Small intestine (tissue), 7 donors: ENCODE measurements around the gene AMBRA1. TPM values are rescaled to one million over a fixed set of nuclear protein-coding genes. Genes with fewer than 3 reads are reported as not detected.
A peak's percentile ranks its signal among the peaks of the same experiment; 100 is the strongest.
"Not testable (repeated sequence)": the region's sequence is repeated elsewhere in the genome, so short reads cannot be mapped to it uniquely, and the experiment has no call there.

Experiments
- DNase-seq, 2 donors: peaks; one replicate each; pipeline versions ENCODE4 v3.0.0 to v3.0.0-alpha.2; 2013
- FAIRE-seq: peaks from 2 replicates; lab custom pipeline; 2012; peaks lifted over from hg19 to GRCh38; lab: Jason Lieb, UNC
- H3K27ac ChIP-seq, 3 donors: one replicate each; pipeline ENCODE4 v1.5.1; 2013; ENCODE audit warnings: low read length in 2 of 3, mild to moderate bottlenecking in 2 of 3, control low read depth in 1 of 3, inconsistent platforms in 1 of 3, low read depth in 1 of 3, moderate library complexity in 1 of 3
- H3K27me3 ChIP-seq, 3 donors: one replicate each; pipeline ENCODE4 v1.6.1; 2013; ENCODE audit warnings: low read length in 3 of 3, inconsistent platforms in 1 of 3; ENCODE audit not compliant: control insufficient read depth in 3 of 3, insufficient read depth in 3 of 3
- H3K36me3 ChIP-seq, 3 donors: one replicate each; pipeline ENCODE4 v1.6.1; 2013; ENCODE audit warnings: low read length in 3 of 3, inconsistent platforms in 1 of 3, low read depth in 1 of 3, mild to moderate bottlenecking in 1 of 3, moderate library complexity in 1 of 3; ENCODE audit not compliant: control insufficient read depth in 3 of 3, insufficient read depth in 2 of 3
- H3K4me1 ChIP-seq, 3 donors: one replicate each; pipeline ENCODE4 v1.6.1; 2013; ENCODE audit warnings: low read length in 2 of 3, inconsistent platforms in 1 of 3, low read depth in 1 of 3, mild to moderate bottlenecking in 1 of 3, moderate library complexity in 1 of 3; ENCODE audit not compliant: control insufficient read depth in 3 of 3, insufficient read depth in 2 of 3
- H3K4me3 ChIP-seq, 3 donors: one replicate each; pipeline ENCODE4 v1.5.1; 2013; ENCODE audit warnings: low read length in 3 of 3, control low read depth in 1 of 3, inconsistent platforms in 1 of 3, low read depth in 1 of 3, mild to moderate bottlenecking in 1 of 3, moderate library complexity in 1 of 3
- H3K9me3 ChIP-seq, 2 donors: one replicate each; pipeline ENCODE4 v1.6.1; 2013; ENCODE audit warnings: low read depth in 1 of 2, low read length in 1 of 2; ENCODE audit not compliant: control insufficient read depth in 2 of 2, insufficient read depth in 1 of 2
- WGBS, 3 donors: extraction: QIAGEN DNeasy Blood & Tissue Kit; methylation state at CpG; one replicate each; pipeline ENCODE4 v1.1.7; 2013; 5-methylcytosine and 5-hydroxymethylcytosine counted together
- polyA plus RNA-seq, 4 donors: library from polyadenylated mRNA; stranded (reverse) in 3 of 4; unstranded in 1 of 4; fragments of 200-250 nt in 3 of 4; fragments of 120-200 nt in 1 of 4; gene quantifications; one replicate each; pipeline versions ENCODE4 v1.2.1 to v1.2.3, GENCODE V29; 2013
- donor health status: healthy with polysubstance abuse.
- donor health status: control.
- donor health status: control.
- donor health status: Bipolar disorder and iron deficiency.
- donor health status: healthy.

AMBRA1 gene
- polyA plus RNA-seq, 4 donors: 7.8 to 22.2 (median 12.6) TPM

DNA sequence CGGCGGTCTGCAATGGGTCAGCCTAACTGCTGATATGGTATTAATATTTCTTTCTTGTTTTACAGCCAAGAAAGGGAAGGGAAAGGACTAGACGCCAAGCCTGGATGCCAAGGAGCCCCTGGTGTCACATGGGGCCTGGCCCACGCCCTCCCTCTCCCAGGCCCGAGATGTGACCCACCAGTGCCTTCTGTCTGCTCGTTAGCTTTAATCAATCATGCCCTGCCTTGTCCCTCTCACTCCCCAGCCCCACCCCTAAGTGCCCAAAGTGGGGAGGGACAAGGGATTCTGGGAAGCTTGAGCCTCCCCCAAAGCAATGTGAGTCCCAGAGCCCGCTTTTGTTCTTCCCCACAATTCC is 210.4 kb downstream of the AMBRA1 start:
- peaks cover 0 to 24% (median 0%) of the 10 kb centered on the region in 3 donors for H3K36me3 ChIP-seq
- WGBS, 3 donors: 50 to 60% (median 58%) methylated on average over 7 of the region's 7 CpGs
- DNase-seq (no peak), FAIRE-seq (no peak)
- no peaks in the 10 kb centered on the region for H3K9me3 ChIP-seq
- H3K27ac ChIP-seq: peak overlapping the region; percentile 36 to 95 (median 67)
- no peak overlapping the region for H3K4me3 ChIP-seq
- peaks cover 0 to 32% (median 2%) of the 10 kb centered on the region in 3 donors for H3K4me1 ChIP-seq
- peaks cover 0 to 12% (median 11%) of the 10 kb centered on the region in 3 donors for H3K27me3 ChIP-seq

- Histone ChIP-seq H3K27ac (peak overlapping the region in 2 of 3 donors; percentile 60 to 95), H3K27me3 (peaks cover 0 to 8% (median 6%) of the 10 kb centered on the region in 3 donors), H3K4me1 (peaks cover 0 to 27% (median 2%) of the 10 kb centered on the region in 3 donors), H3K9me3 (no peaks in the 10 kb centered on the region), H3K4me3 (peak overlapping the region; percentile 4 to 79 (median 75)), H3K36me3 (peaks cover 0 to 30% (median 0%) of the 10 kb centered on the region in 3 donors)
- peak; percentile 63 to 66 for DNase-seq
- no peak for FAIRE-seq
- 31 to 47% (median 39%) methylated on average over 17 to 18 of the region's 18 CpGs for WGBS, 3 donors
Observed at GRCh38 chr11:46382646-46383403, 211.0 kb downstream of the AMBRA1 start.

DNA sequence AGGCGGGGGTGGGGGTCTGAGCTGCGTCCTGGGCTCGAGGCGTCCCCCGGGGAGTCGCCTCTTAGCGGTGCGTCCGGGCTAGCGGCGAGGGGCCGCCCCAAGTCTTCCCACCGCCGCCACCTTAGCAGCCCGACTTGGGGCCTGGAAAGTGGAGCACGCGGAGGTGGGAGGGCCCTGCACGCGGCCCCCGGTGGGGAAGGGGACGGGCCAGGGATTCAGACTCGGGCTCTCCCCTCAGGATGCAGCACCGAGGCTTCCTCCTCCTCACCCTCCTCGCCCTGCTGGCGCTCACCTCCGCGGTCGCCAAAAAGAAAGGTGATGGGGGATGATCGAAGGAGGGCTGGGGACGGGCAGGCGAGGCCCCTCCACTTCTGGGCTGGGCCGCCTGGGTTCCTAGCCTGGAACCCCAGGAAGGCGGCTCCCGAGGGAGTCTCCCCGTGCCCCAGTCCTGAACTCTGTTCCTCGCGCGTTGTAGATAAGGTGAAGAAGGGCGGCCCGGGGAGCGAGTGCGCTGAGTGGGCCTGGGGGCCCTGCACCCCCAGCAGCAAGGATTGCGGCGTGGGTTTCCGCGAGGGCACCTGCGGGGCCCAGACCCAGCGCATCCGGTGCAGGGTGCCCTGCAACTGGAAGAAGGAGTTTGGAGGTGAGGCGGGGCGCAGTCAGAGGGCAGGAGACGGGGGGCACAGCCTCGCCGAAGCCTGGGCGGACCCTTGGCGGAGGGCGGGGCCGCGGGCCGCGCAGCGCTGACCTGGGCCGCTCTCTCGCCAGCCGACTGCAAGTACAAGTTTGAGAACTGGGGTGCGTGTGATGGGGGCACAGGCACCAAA is 211.8 kb downstream of the AMBRA1 start:
- DNase-seq: peak; percentile 71 to 75
- peak overlapping the region; percentile 4 to 79 (median 75) for H3K4me3 ChIP-seq
- H3K4me1 ChIP-seq: peaks cover 0 to 24% (median 2%) of the 10 kb centered on the region in 3 donors
- FAIRE-seq: no peak
- peaks cover 0 to 8% (median 0%) of the 10 kb centered on the region in 3 donors for H3K27me3 ChIP-seq
- H3K27ac ChIP-seq: peak overlapping the region; percentile 60 to 95 (median 70)
- H3K9me3 ChIP-seq: no peaks in the 10 kb centered on the region
- WGBS, 3 donors: 1 to 2% (median 2%) methylated on average over 43 to 66 of the region's 66 CpGs
- H3K36me3 ChIP-seq: peaks cover 0 to 38% (median 4%) of the 10 kb centered on the region in 3 donors

- 0 to 1% (median 1%) methylated on average over 36 to 96 of the region's 96 CpGs for WGBS, 3 donors
- H3K4me1 ChIP-seq: peaks cover 0 to 24% (median 2%) of the 10 kb centered on the region in 3 donors
- peaks cover 0 to 2% (median 0%) of the 10 kb centered on the region in 3 donors for H3K27me3 ChIP-seq
- H3K27ac ChIP-seq: peak within 1 kb of the TSS; percentile 78 to 97 (median 90)
- peak within 1 kb of the TSS; percentile 58 to 79 (median 75) for H3K4me3 ChIP-seq
- DNase-seq (peak in 1 of 2 donors; percentile 64), FAIRE-seq (no peak)
- H3K36me3 ChIP-seq: peaks cover 3 to 45% (median 7%) of the 10 kb centered on the region in 3 donors
- no peaks in the 10 kb centered on the region for H3K9me3 ChIP-seq
Observed at GRCh38 chr11:46381048-46381818, 212.6 kb downstream of the AMBRA1 start, which contains the start of gene MDK. Gene MDK, plus strand, starts transcription at chr11:46381669. Its CDS starts 389 bp downstream, at chr11:46382058.

DNA sequence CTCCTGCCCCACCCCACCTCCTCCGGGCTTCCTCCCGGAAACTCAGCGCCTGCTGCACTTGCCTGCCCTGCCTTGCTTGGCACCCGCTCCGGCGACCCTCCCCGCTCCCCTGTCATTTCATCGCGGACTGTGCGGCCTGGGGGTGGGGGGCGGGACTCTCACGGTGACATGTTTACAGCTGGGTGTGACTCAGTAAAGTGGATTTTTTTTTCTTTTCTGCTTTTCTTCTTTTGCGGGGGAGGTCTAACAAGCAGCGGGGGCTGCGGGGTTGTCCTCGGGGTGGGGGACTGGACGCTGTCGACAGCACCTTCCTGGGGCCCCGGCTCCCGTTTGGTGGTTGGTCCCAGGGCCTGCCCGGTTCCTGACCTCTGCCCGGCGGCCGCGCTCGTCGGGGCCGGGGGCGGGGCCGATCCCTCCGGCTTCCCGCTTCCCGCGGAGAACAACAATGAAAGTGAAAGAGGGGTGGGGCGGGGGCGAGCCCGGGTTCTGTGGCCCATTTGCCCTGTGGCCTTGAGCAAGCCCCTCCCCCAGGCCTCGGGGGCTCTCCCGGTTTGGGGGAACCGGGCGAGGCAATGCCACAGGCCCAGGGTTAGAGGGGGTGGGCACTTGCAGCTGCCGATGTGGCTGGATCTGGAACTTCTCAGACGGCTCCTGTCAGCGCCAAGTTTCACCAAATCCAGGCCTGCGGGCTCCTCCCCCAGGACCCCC is 213.3 kb downstream of the AMBRA1 start:
- 0 to 2% (median 0%) methylated on average over 36 to 45 of the region's 45 CpGs for WGBS, 3 donors
- Histone ChIP-seq H3K27ac (peak overlapping the region; percentile 78 to 97 (median 90)), H3K4me1 (peaks cover 0 to 24% (median 2%) of the 10 kb centered on the region in 3 donors), H3K4me3 (peak overlapping the region; percentile 58 to 79 (median 65)), H3K36me3 (peaks cover 6 to 52% (median 7%) of the 10 kb centered on the region in 3 donors), H3K9me3 (no peaks in the 10 kb centered on the region), H3K27me3 (no peaks in the 10 kb centered on the region)
- FAIRE-seq (no peak), DNase-seq (peak; percentile 84 to 87)

- H3K36me3 ChIP-seq: peaks cover 6 to 60% (median 12%) of the 10 kb centered on the region in 3 donors
- H3K27ac ChIP-seq: peak overlapping the region; percentile 71 to 97 (median 78)
- H3K4me3 ChIP-seq: peak overlapping the region in 2 of 3 donors; percentile 65 to 79
- 28 to 51% (median 41%) methylated on average over 22 to 34 of the region's 36 CpGs for WGBS, 3 donors
- not testable (repeated sequence) for H3K9me3 ChIP-seq, H3K27me3 ChIP-seq, FAIRE-seq
- DNase-seq: peak in 1 of 2 donors; percentile 49
- peaks cover 0 to 24% (median 2%) of the 10 kb centered on the region in 3 donors for H3K4me1 ChIP-seq
Observed at GRCh38 chr11:46379482-46380293, 214.1 kb downstream of the AMBRA1 start.
